HepG2 (cell line): ENCODE measurements around the gene NDUFS2. TPM values are rescaled to one million over a fixed set of nuclear protein-coding genes. Genes with fewer than 3 reads are reported as not detected.
A peak's percentile ranks its signal among the peaks of the same experiment; 100 is the strongest.

Experiments
- DMTF1 ChIP-seq: sonication (generic); formaldehyde crosslinking; IDR thresholded peaks from 2 replicates; pipeline ENCODE4 v1.4.0; 2020; ENCODE audit warnings: mild to moderate bottlenecking, missing genetic modification reagents
- FOXK1 ChIP-seq: sonication (generic); formaldehyde crosslinking; IDR thresholded peaks from 2 replicates; pipeline ENCODE4 v1.4.0; 2020; ENCODE audit warnings: low read depth, missing genetic modification reagents, borderline replicate concordance
- FOXO4 ChIP-seq: sonication (generic); formaldehyde crosslinking; conservative IDR thresholded peaks from 2 replicates; pipeline ENCODE4 v1.8.1; 2023; ENCODE audit warnings: missing genetic modification reagents
- HOXA7 ChIP-seq: sonication (generic); formaldehyde crosslinking; IDR thresholded peaks from 2 replicates; pipeline ENCODE4 v1.8.1; 2022; ENCODE audit warnings: mild to moderate bottlenecking, missing genetic modification reagents, moderate library complexity
- HOXA9 ChIP-seq: sonication (generic); formaldehyde crosslinking; IDR thresholded peaks from 2 replicates; pipeline ENCODE4 v1.8.1; 2022; ENCODE audit warnings: missing genetic modification reagents, mild to moderate bottlenecking, moderate library complexity, borderline replicate concordance
- MYPOP ChIP-seq: sonication (generic); formaldehyde crosslinking; IDR thresholded peaks from 2 replicates; pipeline ENCODE4 v1.8.1; 2023; ENCODE audit warnings: mild to moderate bottlenecking, moderate library complexity, missing genetic modification reagents
- NFIC ChIP-seq: IDR thresholded peaks from 2 replicates; pipeline ENCODE4 v1.6.1; 2012; ENCODE audit warnings: mild to moderate bottlenecking, low read length, inconsistent platforms
- NR1H2 ChIP-seq: sonication (generic); formaldehyde crosslinking; IDR thresholded peaks from 2 replicates; pipeline ENCODE4 v1.8.1; 2022; ENCODE audit warnings: low read depth, missing genetic modification reagents, borderline replicate concordance
- RBM22 ChIP-seq: fragments of 200-400 bp; formaldehyde crosslinking; optimal IDR thresholded peaks from 2 replicates; pipeline ENCODE3; 2017; ENCODE audit warnings: mild to moderate bottlenecking, low read length, moderate library complexity
- SMARCE1 ChIP-seq: fragments of 450-650 bp; IDR thresholded peaks from 2 replicates; pipeline ENCODE4 v1.6.1; 2017; ENCODE audit warnings: borderline replicate concordance
- SNAI1 ChIP-seq: sonication (generic); formaldehyde crosslinking; IDR thresholded peaks from 2 replicates; pipeline ENCODE4 v1.5.0; 2020; ENCODE audit warnings: mild to moderate bottlenecking, missing genetic modification reagents, borderline replicate concordance
- SYNCRIP ChIP-seq: fragments of 200-400 bp; formaldehyde crosslinking; IDR thresholded peaks from 2 replicates; pipeline ENCODE4 v1.6.1; 2018; ENCODE audit warnings: mild to moderate bottlenecking, low read depth, low read length; ENCODE audit not compliant: insufficient read depth
- TCF7L2 ChIP-seq: IDR thresholded peaks from 2 replicates; pipeline ENCODE4 v1.6.1; 2011; ENCODE audit warnings: mild to moderate bottlenecking, low read depth, low read length, moderate library complexity
- ZNF496 ChIP-seq: sonication (generic); formaldehyde crosslinking; IDR thresholded peaks from 2 replicates; pipeline ENCODE4 v1.8.1; 2023; ENCODE audit warnings: mild to moderate bottlenecking, moderate library complexity, missing genetic modification reagents; ENCODE audit not compliant: insufficient replicate concordance
- polyA plus RNA-seq, 8 experiments: library from polyadenylated mRNA; depleted of rRNA in 3 of 8; stranded (reverse) in 7 of 8; unstranded in 1 of 8; fragments of >200 nt; fragmentation: Illumina TruSeq in 4 of 8; extraction: Trizol in 4 of 8; gene quantifications; 2 replicates each; pipeline versions ENCODE4 v1.2.1 to v1.2.3, GENCODE V29; 2011 to 2016; ENCODE audit warnings: low read depth in 4 of 8, missing spikeins in 1 of 8, mixed read lengths in 1 of 8; ENCODE audit not compliant: insufficient read depth in 1 of 8
- total RNA-seq, 5 experiments: library from RNA; depleted of rRNA; stranded (reverse); fragments of >200 nt; fragmentation: Illumina TruSeq; extraction: Trizol; gene quantifications; 2 replicates each; pipeline ENCODE4 v1.2.3, GENCODE V29; 2016; ENCODE audit warnings: low read depth in 1 of 5
- TF ChIP-seq, protein P1 (sequence below): sonication (generic); formaldehyde crosslinking; IDR thresholded peaks from 2 replicates; pipeline ENCODE4 v1.4.0; 2020; ENCODE audit warnings: missing genetic modification reagents
- TF ChIP-seq, protein P2 (sequence below): sonication (generic); formaldehyde crosslinking; IDR thresholded peaks from 2 replicates; pipeline ENCODE4 v1.5.1; 2020; ENCODE audit warnings: mild to moderate bottlenecking, missing genetic modification reagents, borderline replicate concordance
- TF ChIP-seq, protein P3 (sequence below): sonication (generic); formaldehyde crosslinking; IDR thresholded peaks from 2 replicates; pipeline ENCODE4 v1.8.1; 2023; ENCODE audit warnings: missing genetic modification reagents, mild to moderate bottlenecking, borderline replicate concordance

NDUFS2 gene
- total and polyA plus RNA-seq, 2 of the 13 experiments (the other 11 are each of a cell fraction or from before 2014, with no cell fraction given): 89.9 to 118 TPM

- TF ChIP-seq, protein P1, sequence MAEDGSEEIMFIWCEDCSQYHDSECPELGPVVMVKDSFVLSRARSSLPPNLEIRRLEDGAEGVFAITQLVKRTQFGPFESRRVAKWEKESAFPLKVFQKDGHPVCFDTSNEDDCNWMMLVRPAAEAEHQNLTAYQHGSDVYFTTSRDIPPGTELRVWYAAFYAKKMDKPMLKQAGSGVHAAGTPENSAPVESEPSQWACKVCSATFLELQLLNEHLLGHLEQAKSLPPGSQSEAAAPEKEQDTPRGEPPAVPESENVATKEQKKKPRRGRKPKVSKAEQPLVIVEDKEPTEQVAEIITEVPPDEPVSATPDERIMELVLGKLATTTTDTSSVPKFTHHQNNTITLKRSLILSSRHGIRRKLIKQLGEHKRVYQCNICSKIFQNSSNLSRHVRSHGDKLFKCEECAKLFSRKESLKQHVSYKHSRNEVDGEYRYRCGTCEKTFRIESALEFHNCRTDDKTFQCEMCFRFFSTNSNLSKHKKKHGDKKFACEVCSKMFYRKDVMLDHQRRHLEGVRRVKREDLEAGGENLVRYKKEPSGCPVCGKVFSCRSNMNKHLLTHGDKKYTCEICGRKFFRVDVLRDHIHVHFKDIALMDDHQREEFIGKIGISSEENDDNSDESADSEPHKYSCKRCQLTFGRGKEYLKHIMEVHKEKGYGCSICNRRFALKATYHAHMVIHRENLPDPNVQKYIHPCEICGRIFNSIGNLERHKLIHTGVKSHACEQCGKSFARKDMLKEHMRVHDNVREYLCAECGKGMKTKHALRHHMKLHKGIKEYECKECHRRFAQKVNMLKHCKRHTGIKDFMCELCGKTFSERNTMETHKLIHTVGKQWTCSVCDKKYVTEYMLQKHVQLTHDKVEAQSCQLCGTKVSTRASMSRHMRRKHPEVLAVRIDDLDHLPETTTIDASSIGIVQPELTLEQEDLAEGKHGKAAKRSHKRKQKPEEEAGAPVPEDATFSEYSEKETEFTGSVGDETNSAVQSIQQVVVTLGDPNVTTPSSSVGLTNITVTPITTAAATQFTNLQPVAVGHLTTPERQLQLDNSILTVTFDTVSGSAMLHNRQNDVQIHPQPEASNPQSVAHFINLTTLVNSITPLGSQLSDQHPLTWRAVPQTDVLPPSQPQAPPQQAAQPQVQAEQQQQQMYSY (CRISPR knock-in tag): no peak
- TF ChIP-seq SYNCRIP (no peak), FOXO4 (no peak), RBM22 (peak; percentile 30), ZNF496 (CRISPR knock-in tag) (no peak), SMARCE1 (no peak), MYPOP (CRISPR knock-in tag) (0 out of 2 replicates have a peak, but pooled peaks have one; percentile 57), NR1H2 (CRISPR knock-in tag) (no peak), TCF7L2 (no peak), DMTF1 (CRISPR knock-in tag) (peak; percentile 99; the same call in 1 of the 2 replicates), NFIC (no peak), HOXA9 (CRISPR knock-in tag) (no peak), HOXA7 (no peak), SNAI1 (no peak), FOXK1 (CRISPR knock-in tag) (peak; percentile 96)
- TF ChIP-seq, protein P2, sequence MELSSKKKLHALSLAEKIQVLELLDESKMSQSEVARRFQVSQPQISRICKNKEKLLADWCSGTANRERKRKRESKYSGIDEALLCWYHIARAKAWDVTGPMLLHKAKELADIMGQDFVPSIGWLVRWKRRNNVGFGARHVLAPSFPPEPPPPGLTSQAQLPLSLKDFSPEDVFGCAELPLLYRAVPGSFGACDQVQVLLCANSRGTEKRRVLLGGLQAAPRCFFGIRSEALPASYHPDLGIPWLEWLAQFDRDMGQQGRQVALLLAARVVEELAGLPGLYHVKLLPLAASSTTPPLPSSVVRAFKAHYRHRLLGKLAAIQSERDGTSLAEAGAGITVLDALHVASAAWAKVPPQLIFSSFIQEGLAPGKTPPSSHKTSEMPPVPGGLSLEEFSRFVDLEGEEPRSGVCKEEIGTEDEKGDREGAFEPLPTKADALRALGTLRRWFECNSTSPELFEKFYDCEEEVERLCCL: peak; percentile 86; the same call in 1 of the 2 replicates
- TF ChIP-seq, protein P3, sequence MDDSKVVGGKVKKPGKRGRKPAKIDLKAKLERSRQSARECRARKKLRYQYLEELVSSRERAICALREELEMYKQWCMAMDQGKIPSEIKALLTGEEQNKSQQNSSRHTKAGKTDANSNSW (CRISPR knock-in tag): no peak
These were observed at the start of gene NDUFS2 (continued) for GRCh38 chr1:161201836-161202712.
